ENCODE data around the gene TMEM106B. TPM values are rescaled to one million over a fixed set of nuclear protein-coding genes. Genes with fewer than 3 reads are reported as not detected.
A peak's percentile ranks its signal among the peaks of the same experiment; 100 is the strongest.
"Not testable (repeated sequence)": the region's sequence is repeated elsewhere in the genome, so short reads cannot be mapped to it uniquely, and the experiment has no call there.

TMEM106B gene
- total RNA-seq: 10 to 100 TPM; 49.2 to 51.6 TPM

DNA sequence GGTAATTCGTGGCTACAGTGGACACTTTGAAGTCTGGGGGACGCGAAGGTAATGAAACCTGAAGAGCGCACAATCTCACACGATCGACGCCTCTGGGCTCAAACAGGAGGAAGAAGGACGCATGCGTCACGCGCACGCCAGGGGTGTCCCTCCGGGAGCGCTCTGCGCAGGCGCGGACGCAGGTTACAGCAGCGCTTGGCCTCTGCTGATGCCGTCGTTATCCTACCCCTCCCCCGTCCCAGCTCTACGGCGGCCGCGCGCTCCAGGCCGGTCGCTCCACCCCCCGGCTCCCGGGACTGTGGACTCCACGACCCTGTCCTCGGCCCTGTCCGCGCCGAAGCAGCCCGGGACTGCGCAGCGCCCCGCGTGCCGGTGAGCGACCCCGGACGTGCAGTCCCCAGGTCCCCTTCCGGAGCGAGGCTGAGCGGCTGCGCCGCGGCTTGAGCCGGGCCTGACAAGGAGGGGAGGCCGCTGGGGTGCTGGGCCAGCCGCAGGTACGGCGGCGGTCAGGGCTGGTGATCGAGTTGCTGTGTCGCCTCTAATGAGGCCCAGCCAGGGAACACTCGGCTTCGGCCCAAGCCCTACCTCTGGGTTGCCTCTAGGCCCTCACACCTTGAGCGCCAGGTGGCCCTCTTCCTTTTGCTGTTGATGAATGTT, at the start of gene TMEM106B:
Gene TMEM106B (plus strand): TSS at position 241 of the 657 bp plus-strand sequence. CDS start 3,517 bp downstream, outside the sequence.
- ATAC-seq (ENCODE audit: insufficient number of reproducible peaks, low FRiP score, low read depth): peak; percentile 98
- TF ChIP-seq, protein P1, sequence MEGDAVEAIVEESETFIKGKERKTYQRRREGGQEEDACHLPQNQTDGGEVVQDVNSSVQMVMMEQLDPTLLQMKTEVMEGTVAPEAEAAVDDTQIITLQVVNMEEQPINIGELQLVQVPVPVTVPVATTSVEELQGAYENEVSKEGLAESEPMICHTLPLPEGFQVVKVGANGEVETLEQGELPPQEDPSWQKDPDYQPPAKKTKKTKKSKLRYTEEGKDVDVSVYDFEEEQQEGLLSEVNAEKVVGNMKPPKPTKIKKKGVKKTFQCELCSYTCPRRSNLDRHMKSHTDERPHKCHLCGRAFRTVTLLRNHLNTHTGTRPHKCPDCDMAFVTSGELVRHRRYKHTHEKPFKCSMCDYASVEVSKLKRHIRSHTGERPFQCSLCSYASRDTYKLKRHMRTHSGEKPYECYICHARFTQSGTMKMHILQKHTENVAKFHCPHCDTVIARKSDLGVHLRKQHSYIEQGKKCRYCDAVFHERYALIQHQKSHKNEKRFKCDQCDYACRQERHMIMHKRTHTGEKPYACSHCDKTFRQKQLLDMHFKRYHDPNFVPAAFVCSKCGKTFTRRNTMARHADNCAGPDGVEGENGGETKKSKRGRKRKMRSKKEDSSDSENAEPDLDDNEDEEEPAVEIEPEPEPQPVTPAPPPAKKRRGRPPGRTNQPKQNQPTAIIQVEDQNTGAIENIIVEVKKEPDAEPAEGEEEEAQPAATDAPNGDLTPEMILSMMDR (IDR thresholded peaks at IDR 0.05): no peak

DNA sequence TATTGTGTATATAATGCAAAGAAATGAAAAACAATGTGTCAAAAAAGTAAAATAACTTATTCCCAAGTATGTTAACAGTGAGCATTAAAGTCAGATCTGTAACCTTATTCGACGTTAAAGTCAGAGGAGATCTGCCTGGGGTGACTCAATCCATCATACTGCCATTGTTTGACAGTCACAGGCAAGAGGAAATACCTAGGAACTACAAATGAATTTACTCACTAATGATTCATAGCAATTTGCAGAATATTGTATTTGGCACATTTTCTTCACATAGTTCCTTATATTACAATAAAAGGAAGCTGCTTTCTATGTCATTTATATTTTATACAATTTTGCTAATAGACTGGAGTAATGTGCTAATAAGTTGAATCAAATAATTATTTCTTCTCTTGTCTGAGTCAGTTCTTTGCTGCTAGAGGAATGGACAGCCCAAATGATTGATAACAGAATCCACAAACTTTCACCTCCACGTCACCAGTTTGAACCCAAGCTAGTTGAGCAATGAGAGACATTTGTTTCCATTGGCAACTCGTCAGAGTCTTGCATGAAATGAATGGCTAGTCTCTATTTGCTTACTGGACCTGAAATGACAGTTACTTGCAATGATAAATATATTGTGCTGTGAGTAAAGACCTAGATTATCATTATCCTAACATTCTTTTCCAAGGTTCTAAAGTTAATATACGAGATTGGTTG, 48.5 kb upstream of the TMEM106B start:
- no peaks in the 10 kb centered on the region for H3K36me3 ChIP-seq
- no peak for ATAC-seq (ENCODE audit: insufficient number of reproducible peaks, low FRiP score, low read depth)
- no peaks in the 10 kb centered on the region for H3K4me1 ChIP-seq (ENCODE audit: control insufficient read depth in 1 of 2, low read depth in 2 of 2)
- no peak overlapping the region for H3K27ac ChIP-seq
- no peak for DNase-seq (ENCODE audit: low spot score)
- H3K27me3 ChIP-seq (replicated peaks; ENCODE audit: insufficient read depth): no peaks in the 10 kb centered on the region
- TF ChIP-seq, protein P1 (IDR thresholded peaks at IDR 0.05): no peak
- H3K9me3 ChIP-seq: no peaks in the 10 kb centered on the region
- no peak overlapping the region for H3K4me3 ChIP-seq

More for the DNA sequence above, at the start of gene TMEM106B:
- Histone ChIP-seq H3K27me3 (replicated peaks; ENCODE audit: insufficient read depth) (no peaks in the 10 kb centered on the region), H3K4me1 (ENCODE audit: control insufficient read depth in 1 of 2, low read depth in 2 of 2) (peaks cover 11 to 12% of the 10 kb centered on the region in 2 donors), H3K9me3 (no peaks in the 10 kb centered on the region), H3K27ac (peak within 1 kb of the TSS; percentile 91 to 93), H3K4me3 (peak within 1 kb of the TSS; percentile 91), H3K36me3 (no peaks in the 10 kb centered on the region)
- peak; percentile 79 for DNase-seq (ENCODE audit: low spot score)

DNA sequence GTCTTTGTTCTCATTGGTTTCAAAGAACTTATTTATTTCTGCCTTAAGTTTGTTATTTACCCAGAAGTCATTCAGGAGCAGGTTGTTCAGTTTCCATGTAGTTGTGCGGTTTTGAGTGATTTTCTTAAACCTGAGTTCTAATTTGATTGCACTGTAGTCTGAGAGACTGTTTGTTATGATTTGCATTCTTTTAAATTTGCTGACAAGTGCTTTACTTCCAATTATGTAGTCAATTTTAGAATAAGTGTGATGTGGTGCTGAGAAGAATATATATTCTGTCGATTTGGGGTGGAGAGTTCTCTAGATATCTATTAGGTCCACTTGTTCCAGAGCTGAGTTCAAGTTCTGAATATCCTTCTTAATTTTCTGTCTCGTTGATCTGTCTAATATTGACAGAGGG, 43.0 kb upstream of the TMEM106B start:
- H3K27me3 ChIP-seq (replicated peaks; ENCODE audit: insufficient read depth); H3K9me3 ChIP-seq; H3K36me3 ChIP-seq; H3K4me3 ChIP-seq; ATAC-seq (ENCODE audit: insufficient number of reproducible peaks, low FRiP score, low read depth); H3K27ac ChIP-seq; H3K4me1 ChIP-seq (ENCODE audit: control insufficient read depth in 1 of 2, low read depth in 2 of 2); DNase-seq (ENCODE audit: low spot score): not testable (repeated sequence)

DNA sequence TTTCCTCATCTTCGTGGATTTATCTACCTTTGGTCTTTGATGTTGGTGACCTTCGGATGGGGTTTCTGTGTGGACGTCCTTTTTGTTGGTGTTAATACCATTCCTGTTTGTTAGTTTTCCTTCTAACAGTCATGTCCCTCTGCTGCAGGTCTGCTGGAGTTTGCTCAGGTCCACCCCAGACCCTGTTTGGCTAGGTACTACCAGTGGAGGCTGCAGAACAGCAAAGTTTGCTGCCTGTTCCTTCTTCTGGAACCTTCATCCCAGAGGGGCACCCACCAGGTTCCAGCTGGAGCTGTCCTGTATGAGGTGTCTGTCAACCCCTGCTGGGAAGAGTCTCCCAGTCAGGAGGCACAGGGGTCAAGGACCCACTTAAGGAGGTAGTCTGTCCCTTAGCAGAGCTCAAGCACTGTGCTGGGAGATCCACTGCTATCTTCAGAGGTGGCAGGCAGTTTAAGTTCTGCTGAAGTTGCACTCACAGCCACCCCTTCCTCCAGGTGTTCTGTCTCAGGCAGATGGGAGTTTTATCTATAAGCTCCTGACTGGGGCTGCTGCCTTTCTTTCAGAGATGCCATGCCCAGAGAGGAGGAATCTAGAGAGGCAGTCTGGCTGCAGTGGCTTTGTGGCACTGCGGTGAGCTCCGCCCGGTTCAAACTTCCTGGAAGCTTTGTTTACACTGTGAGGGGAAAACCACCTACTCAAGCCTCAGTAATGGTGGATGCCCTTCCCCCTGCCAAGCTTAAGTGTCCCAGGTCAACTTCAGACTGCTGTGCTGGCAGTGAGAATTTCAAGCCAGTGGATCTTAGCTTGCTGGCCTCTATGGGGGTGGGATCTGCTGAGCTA, 40.9 kb upstream of the TMEM106B start:
- not testable (repeated sequence) for DNase-seq (ENCODE audit: low spot score); H3K27me3 ChIP-seq (replicated peaks; ENCODE audit: insufficient read depth); H3K4me1 ChIP-seq (ENCODE audit: control insufficient read depth in 1 of 2, low read depth in 2 of 2); H3K4me3 ChIP-seq; H3K27ac ChIP-seq; ATAC-seq (ENCODE audit: insufficient number of reproducible peaks, low FRiP score, low read depth); H3K9me3 ChIP-seq; H3K36me3 ChIP-seq

DNA sequence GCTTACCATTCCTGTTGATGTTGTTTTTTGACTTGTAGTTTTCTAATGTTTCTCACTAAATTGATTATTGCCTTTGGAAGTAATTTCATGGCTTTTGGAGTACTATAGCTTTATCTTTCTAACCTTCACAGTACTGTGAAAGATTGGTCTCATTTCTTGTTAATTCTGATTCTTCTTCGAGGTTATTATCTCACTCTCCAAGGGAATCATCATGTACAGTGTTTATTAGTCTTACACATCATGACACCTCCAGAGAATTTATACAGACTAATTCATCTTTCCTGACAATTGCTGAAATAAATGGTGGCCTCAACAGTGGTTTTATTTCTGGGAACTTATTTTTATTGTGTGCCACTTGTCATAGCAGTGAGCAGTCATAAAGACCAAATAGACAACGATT, 37.4 kb upstream of the TMEM106B start:
- no peak for DNase-seq (ENCODE audit: low spot score)
- H3K36me3 ChIP-seq: no peaks in the 10 kb centered on the region
- no peak overlapping the region for H3K4me3 ChIP-seq
- TF ChIP-seq, protein P1 (IDR thresholded peaks at IDR 0.05): no peak
- no peaks in the 10 kb centered on the region for H3K4me1 ChIP-seq (ENCODE audit: control insufficient read depth in 1 of 2, low read depth in 2 of 2)
- no peaks in the 10 kb centered on the region for H3K27me3 ChIP-seq (replicated peaks; ENCODE audit: insufficient read depth)
- no peak for ATAC-seq (ENCODE audit: insufficient number of reproducible peaks, low FRiP score, low read depth)
- H3K27ac ChIP-seq: no peak overlapping the region
- H3K9me3 ChIP-seq: no peaks in the 10 kb centered on the region

DNA sequence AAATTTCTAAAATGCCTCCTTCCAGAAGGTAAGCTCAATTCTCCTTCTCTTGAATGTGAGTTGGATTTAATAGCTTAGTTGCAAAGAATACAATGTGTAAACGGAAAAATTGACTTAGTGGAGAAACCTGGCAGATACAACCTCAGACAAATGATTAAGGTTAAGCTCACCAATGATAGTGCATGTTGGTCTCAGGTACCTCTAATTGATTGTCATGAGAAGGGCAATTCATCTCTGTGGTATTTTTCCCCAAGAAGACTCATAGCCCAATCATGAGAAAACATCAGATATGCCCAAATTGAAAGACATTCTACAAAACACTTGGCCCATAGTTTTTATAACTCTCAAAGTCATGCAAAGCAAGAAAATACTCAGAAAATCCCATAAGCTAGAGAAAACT, 36.2 kb upstream of the TMEM106B start:
- H3K36me3 ChIP-seq: no peaks in the 10 kb centered on the region
- no peak overlapping the region for H3K27ac ChIP-seq
- H3K4me3 ChIP-seq: no peak overlapping the region
- TF ChIP-seq, protein P1 (IDR thresholded peaks at IDR 0.05): no peak
- no peak for DNase-seq (ENCODE audit: low spot score)
- H3K9me3 ChIP-seq: no peaks in the 10 kb centered on the region
- no peaks in the 10 kb centered on the region for H3K27me3 ChIP-seq (replicated peaks; ENCODE audit: insufficient read depth)
- no peak for ATAC-seq (ENCODE audit: insufficient number of reproducible peaks, low FRiP score, low read depth)
- no peaks in the 10 kb centered on the region for H3K4me1 ChIP-seq (ENCODE audit: control insufficient read depth in 1 of 2, low read depth in 2 of 2)

Data from thoracic aorta (tissue), 2 donors.